HL-60 (cell line): Measurements from ENCODE around the gene NAT8L.

Source experiments
- DNase-seq, 2 experiments: peaks; one replicate each; pipeline ENCODE4 v3.0.0-alpha.2; 2010 to 2020; ENCODE audit warnings: low read depth in 1 of 2, low spot score in 1 of 2
- H3K27ac ChIP-seq: fragments of 250-450 bp; sonication (Bioruptor Pico); replicated peaks from 2 replicates; pipeline ENCODE4 v1.5.1; 2020; ENCODE audit warnings: mild to moderate bottlenecking, moderate library complexity
- H3K27me3 ChIP-seq: fragments of 250-450 bp; sonication (Bioruptor Pico); 2 replicates; pipeline ENCODE4 v1.5.1; 2021; ENCODE audit warnings: mild to moderate bottlenecking, moderate library complexity; ENCODE audit not compliant: insufficient read depth, poor library complexity, severe bottlenecking
- H3K4me3 ChIP-seq: replicated peaks from 2 replicates; pipeline ENCODE4 v1.5.1; 2011; ENCODE audit warnings: mild to moderate bottlenecking, control low read depth, low read length; ENCODE audit not compliant: insufficient read depth
- CTCF ChIP-seq: IDR thresholded peaks from one replicate; pipeline ENCODE4 v1.5.1; 2011; ENCODE audit warnings: low read length, control low read depth, inconsistent platforms; ENCODE audit not compliant: insufficient read depth
- GABPA ChIP-seq: IDR thresholded peaks from 2 replicates; pipeline ENCODE4 v1.6.1; 2012; ENCODE audit warnings: low read depth
- POLR2AphosphoS5 ChIP-seq: IDR thresholded peaks from 2 replicates; pipeline ENCODE4 v1.6.1; 2012; ENCODE audit warnings: low read depth
- REST ChIP-seq: IDR thresholded peaks from 2 replicates; pipeline ENCODE4 v1.6.1; 2012; ENCODE audit warnings: low read depth; ENCODE audit not compliant: insufficient replicate concordance
- SPI1 ChIP-seq: IDR thresholded peaks from 2 replicates; pipeline ENCODE4 v1.6.1; 2012; ENCODE audit warnings: low read depth, mild to moderate bottlenecking, borderline replicate concordance

The NAT8L gene

DNA sequence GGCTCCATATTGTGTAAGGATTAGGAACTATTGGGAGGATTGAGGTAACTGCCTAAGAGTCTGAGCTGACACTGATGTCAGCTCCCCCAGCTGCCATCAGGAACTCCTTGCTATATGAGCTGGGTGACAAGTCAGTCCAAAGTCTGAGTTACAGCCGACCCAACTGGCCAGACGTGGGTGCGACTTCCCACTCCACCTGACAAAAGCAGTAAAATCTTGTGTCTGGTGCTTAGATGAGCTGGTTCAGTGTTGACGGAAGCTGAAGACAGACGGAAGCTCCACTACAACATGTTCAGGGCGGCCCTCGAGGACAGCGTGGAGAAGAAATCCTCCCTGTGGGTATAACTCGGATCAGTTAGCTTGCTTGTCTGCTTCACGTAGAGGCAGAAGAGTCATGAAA lies 22.8 kb upstream of the NAT8L start:
- no peak overlapping the region for H3K27ac ChIP-seq
- no peak for TF ChIP-seq POLR2AphosphoS5
- no peak for TF ChIP-seq CTCF
- no peak for TF ChIP-seq SPI1
- no peak for TF ChIP-seq REST
- TF ChIP-seq GABPA, result no peak
- H3K27me3 ChIP-seq, result peaks cover 12% of the 10 kb centered on the region
- no peak for DNase-seq
- H3K4me3 ChIP-seq, result no peak overlapping the region

DNA sequence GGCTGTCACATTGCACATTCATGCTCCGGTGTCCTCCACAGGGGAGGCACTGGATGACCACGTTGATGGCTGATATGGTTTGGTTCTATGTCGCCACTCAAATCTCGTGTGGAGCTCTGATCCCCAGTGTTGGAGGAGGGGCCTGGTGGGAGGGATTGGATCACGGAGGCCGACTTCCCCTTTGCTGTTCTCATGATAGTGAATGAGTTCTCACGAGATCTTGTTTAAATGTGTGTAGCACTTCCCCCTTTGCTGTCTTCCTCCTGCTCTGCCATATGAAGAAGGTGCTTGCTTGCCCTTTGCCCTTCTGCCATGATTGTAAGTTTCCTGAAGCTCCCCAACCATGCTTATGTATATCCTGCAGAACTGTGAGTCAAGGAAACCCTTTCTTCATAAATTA lies 22.3 kb upstream of the NAT8L start:
- Histone ChIP-seq H3K27me3 (peaks cover 15% of the 10 kb centered on the region), H3K27ac (no peak overlapping the region; the same call in 1 of the 2 replicates), H3K4me3 (no peak overlapping the region)
- TF ChIP-seq POLR2AphosphoS5 (peak; percentile 54), CTCF (no peak), REST (no peak), GABPA (no peak), SPI1 (peak; percentile 97)
- DNase-seq, result peak; percentile 69 to 75

GRCh38 chr4:2040391-2041238 lies 18.5 kb upstream of the NAT8L start:
- H3K27ac ChIP-seq, result no peak overlapping the region
- TF ChIP-seq POLR2AphosphoS5 (no peak), GABPA (no peak), CTCF (no peak), REST (no peak), SPI1 (no peak)
- DNase-seq, result no peak
- H3K4me3 ChIP-seq, result peak overlapping the region; percentile 77
- peaks cover 15% of the 10 kb centered on the region for H3K27me3 ChIP-seq
